CD4-positive, alpha-beta T cell treated with Interleukin-10 for 1 hour (primary cell): ENCODE results near the gene RRP8.

Experiments
- DNase-seq: peaks from one replicate; pipeline ENCODE4 v3.0.0-alpha.2; 2020

The RRP8 gene

DNA sequence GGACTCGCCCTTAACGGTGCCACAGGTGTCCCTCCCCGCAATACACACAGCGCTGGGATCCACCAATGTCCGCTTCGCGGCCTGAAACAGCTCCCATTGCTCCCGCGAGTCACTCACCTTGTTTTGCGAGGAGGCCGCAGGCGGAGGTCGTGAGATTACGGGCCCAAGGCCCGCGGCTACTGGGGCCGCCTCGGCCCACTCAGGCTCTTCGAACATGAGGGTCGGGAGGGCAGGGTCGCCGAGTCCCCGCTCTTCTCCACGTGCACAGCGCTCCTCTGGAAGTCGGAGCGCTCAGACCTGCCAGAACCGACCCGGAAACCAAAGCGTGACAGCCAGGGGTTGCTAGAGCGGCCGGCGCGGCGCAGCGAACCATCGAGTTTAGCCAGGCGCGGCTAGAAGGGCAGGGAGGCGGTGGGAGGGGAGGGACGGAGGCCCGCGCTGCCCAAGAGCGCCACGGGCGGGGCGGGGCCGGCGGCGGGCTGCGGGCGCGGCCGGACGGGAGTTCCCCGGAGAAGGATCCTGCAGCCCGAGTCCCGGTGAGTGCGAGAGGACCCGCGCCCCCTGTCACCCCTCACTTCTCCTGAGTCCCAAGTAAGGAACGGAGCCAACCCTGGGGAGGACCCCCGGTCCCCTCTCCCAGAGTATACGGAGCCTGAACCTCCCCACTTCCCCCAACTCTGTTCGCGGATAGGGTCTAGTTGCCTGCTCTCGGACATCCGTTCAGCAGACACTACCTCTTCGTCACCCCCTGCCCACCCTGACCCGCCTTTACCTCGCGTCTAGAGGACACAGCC lies at the start of gene RRP8, which contains the start of gene ILK:
Gene RRP8 (minus strand): TSS at position 330 of the 794 bp plus-strand sequence. CDS start 114 bp downstream, at position 216.
Gene ILK (plus strand): TSS at position 488 of the 794 bp plus-strand sequence. CDS start 498 bp downstream, outside the sequence.
- DNase-seq = peak; percentile 93

DNA sequence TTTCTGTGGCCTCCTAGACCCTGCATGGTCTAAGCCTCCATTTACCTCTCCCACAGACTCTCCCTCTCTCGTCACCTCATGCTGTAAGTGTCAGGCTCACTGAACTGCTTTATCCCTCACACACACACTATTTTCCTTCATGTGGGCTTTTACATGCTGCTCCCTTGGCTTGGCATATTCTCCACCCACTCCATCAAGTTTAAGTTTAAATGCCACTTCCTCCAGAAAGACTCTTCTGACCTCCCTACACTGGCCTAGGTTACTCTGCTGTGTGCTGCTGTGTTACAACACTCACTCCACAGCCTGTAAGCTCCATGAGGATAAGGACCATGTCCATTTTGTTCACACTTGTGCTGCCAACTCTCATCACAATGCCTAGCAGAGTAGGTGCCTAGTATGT lies 49.7 kb upstream of the RRP8 start:
- no peak for DNase-seq

GRCh38 chr11:6652182-6652581 lies 48.8 kb upstream of the RRP8 start:
- DNase-seq = no peak

DNA sequence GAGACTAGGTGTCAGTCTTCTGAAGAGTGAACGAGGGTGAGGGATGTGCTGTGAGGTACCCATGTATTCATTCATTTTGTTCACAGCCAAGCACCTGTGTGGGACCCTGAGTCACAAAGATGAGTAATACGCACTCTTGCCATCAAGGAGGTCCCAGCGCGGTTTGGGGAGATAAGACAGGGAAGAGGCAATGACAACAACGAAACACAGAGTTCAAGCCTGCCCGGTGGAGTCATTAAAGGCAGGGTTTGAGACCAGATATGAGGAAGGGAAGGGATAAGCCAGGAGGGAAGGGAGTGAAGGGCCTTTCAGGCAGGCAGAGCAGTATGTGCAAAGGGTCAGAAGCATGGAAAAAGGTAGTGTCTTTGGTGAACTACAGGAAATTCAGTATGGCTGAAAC lies 47.6 kb upstream of the RRP8 start:
- no peak for DNase-seq

- DNase-seq = no peak
Measured at GRCh38 chr11:6650104-6650503, 46.7 kb upstream of the RRP8 start.

GRCh38 chr11:6648501-6648900 lies 45.1 kb upstream of the RRP8 start:
- DNase-seq = no peak

- DNase-seq = no peak
Measured at GRCh38 chr11:6647836-6648235, 44.4 kb upstream of the RRP8 start.

- DNase-seq = peak; percentile 45
Measured at GRCh38 chr11:6646918-6647679, 43.7 kb upstream of the RRP8 start.

DNA sequence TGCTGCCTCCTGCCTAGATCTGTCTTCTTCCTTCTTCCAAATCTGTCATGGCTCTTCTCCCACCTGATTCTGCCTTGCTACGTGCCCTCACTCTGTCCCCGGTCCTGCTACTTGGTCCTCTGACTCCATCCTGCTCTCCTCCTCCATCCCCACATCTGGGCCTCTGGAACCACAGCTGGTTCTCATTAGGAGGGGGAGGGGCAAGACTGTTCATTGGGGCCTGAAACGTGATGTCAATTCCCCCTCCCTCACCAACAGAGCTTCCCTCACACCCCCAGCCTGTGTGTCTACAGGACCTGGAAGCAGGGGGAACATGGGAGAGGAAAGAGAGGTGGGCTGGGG lies 43.1 kb upstream of the RRP8 start:
- DNase-seq = no peak

- DNase-seq = no peak
Measured at GRCh38 chr11:6646071-6646470, 42.7 kb upstream of the RRP8 start.

- DNase-seq = no peak
Measured at GRCh38 chr11:6642957-6643356, 39.5 kb upstream of the RRP8 start.

GRCh38 chr11:6640985-6641701 lies 37.7 kb upstream of the RRP8 start:
- DNase-seq = no peak

DNA sequence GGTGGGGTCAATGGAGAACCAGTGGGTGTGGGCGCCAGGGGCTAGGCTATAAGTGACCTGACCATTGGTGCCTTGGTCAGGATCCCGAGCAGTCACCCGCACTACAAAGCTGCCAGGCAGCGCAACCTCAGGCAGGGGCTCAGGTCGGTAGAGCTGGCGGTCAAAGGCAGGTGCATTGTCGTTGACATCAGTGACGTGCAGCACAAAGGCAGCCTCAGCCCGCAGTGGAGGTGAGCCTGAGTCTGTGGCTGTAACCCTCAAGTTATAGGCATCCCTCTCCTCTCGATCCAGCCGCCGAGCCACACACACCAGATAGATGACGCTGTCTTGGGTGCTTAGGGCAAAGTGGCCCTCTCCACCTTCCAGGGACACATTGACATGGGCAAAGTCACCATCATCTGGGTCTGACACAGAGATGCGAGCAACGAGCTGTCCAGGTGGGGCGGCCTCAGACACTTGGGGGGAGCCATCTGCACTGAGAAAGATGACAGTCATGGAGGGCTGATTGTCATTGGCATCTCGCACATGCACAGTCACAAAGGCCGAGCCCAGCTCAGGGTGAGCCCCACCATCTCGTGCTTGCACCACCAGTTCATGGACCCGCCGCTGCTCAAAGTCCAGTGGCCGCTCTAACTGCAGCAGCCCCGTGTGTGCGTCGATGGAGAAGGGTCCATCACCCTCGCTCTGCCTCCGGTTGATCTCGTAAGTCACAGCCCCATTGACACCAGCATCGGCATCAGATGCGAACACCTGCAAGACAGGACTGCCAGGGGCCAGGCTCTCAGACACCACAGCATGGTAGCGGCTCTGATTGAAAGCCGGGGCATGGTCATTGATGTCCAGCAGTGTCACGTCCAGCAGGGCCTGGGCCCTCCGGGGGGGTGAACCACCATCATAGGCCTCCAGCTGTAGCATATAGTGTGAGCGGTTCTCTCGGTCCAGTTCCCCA lies 36.9 kb upstream of the RRP8 start:
- no peak for DNase-seq

DNA sequence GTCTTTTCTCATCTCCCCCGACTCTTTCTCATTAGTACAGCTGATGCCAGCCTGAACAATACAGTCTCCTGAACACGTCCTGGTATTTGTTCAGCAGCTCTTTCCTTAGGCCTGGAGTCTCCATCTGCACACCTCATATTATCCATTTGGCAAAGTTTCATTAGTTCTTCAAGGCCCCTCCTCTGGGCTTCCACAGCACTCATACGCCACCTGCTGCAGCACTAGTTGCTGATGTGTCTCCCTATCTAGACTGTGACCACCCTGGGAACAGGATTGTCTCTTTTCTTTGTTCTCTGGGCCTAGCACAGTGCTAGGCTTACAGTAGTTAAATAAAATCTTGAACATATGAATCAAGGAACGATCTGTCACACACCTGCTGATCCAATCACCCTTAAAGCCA lies 35.0 kb upstream of the RRP8 start:
- no peak for DNase-seq

GRCh38 chr11:6637871-6638270 lies 34.5 kb upstream of the RRP8 start:
- no peak for DNase-seq

- no peak for DNase-seq
Measured at GRCh38 chr11:6636480-6636879, 33.1 kb upstream of the RRP8 start.

DNA sequence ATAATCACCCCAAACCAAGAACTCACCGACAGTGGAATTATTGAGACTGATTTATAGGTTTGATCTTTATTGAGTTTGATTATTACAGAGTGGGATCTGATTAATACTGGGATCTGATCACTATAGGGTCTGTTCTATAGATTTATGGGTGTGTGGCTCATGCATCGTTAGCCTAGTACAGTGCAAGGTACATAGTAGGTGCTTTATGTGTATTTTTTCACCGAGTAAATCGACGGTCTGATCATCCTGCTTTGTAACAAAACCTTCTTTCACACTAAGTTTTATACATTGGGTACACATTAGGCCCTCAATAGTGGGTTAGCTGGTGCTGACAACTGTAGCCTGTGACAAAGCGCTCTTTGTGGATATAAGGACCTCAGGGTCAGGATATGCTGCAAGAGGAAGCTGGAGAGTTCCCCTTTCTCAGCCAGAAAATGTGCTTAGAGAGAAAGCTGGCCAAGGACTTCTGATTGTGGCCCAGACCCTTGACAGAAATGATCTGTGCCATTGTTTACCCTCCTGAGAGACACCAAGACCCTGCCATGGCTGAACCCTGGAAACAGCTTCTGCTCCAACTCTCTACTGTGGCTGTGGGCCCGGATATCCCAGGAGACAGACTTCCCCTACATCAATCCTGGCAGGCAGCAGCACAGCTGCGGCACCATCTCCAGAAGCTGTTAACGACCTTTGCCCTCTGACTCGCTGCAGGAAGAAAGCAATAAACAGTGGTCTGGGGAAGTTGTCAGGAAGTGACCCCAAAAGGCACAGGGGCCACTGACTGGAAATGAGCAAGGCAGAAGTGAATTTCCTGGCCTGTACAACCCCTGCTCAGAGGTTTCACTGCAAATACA lies 31.9 kb upstream of the RRP8 start:
- no peak for DNase-seq

- no peak for DNase-seq
Measured at GRCh38 chr11:6634534-6634933, 31.1 kb upstream of the RRP8 start.

- DNase-seq = no peak
Measured at GRCh38 chr11:6633422-6634408, 30.3 kb upstream of the RRP8 start.
